Fibroblast of villous mesenchyme (primary cell): ENCODE results near the gene RNF187. TPM values are rescaled to one million over a fixed set of nuclear protein-coding genes. Genes with fewer than 3 reads are reported as not detected.

Experiments used
- DNase-seq: peaks from one replicate; pipeline ENCODE4 v3.0.0-alpha.2; 2010; ENCODE audit warnings: low read depth
- H3K4me3 ChIP-seq: 2 replicates; pipeline ENCODE4 v1.5.1; 2011; ENCODE audit warnings: low read depth, mild to moderate bottlenecking, low read length
- CTCF ChIP-seq: IDR thresholded peaks from 2 replicates; pipeline ENCODE4 v1.5.1; 2012; ENCODE audit warnings: low read depth, mild to moderate bottlenecking, low read length; ENCODE audit not compliant: insufficient read depth
- total RNA-seq: library from RNA; depleted of rRNA; stranded (reverse); fragments of >200 nt; gene quantifications from 2 replicates; pipeline ENCODE4 v1.2.3, GENCODE V29; 2012

The RNF187 gene
- total RNA-seq, 1 donor: 41.9 TPM

DNA sequence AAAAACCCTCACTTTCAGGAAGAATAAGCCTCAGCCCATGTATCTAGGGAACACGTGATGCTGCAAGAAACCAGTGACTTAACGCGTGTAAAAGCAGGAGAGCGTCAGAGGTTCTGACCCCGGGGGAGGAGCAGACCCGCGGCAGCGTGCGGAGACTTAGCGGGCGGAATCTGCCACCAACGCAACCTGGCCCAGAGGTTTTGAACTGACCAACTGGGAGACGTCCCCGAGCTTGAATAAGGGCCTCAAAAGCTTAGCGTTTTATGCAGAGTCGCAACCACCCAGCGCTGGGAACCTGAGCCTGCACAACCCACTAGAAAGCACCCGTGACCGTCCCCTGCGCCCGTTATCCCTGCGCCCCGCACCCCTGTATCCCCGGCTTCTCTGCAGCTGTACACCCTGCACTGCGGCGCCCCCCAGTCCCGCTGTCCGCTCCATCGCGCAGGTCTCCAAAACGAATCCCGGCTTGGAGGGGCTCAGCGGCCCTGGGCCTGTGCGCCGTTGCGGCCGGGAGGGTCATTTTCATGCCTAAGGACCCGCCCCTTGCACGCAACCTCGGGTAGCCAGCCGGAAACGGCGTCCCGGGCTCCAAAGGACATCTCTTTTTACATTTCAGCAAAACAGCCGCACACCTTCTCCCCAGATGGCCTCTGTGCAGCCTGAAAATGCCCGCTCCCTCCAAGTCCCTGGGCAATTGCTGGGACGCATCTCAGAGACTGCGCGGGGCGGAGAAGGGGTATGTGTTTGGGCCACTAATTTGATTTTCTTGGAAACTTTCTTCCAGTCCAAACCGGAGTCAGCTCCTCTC lies 41.1 kb upstream of the RNF187 start:
- peak; percentile 81 for DNase-seq
- peak overlapping the region; percentile 52 for H3K4me3 ChIP-seq
- TF ChIP-seq CTCF: no peak

DNA sequence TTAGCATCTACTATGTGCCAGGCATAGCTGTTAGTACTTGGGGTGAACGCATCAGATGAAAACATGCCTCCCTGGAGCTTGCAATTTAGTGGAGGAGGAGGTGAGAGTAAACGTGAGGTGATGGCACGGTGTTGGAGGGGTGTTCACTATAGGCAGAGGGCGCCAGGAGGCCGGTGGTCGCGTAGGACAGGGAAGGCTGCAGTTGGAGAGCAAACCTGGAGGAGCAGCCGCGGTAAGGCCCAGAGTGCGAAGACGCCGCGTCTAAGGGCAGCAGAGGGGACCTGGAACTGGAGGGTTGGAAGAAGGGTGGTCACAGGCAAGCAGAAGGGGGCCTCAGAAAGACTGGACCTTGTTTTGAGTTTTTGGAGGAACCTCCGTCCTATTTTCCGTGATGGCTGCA lies 40.3 kb upstream of the RNF187 start:
- DNase-seq: no peak
- TF ChIP-seq CTCF: no peak
- H3K4me3 ChIP-seq: no peak overlapping the region

GRCh38 chr1:228448372-228448771 lies 38.8 kb upstream of the RNF187 start:
- no peak for TF ChIP-seq CTCF
- no peak overlapping the region for H3K4me3 ChIP-seq
- DNase-seq: no peak

- no peak overlapping the region for H3K4me3 ChIP-seq
- TF ChIP-seq CTCF: no peak
- DNase-seq: no peak
These were observed 37.0 kb upstream of the RNF187 start for GRCh38 chr1:228450200-228450599.

GRCh38 chr1:228452194-228453021 lies 34.8 kb upstream of the RNF187 start:
- no peak for TF ChIP-seq CTCF
- peak; percentile 22 for DNase-seq
- no peak overlapping the region for H3K4me3 ChIP-seq

DNA sequence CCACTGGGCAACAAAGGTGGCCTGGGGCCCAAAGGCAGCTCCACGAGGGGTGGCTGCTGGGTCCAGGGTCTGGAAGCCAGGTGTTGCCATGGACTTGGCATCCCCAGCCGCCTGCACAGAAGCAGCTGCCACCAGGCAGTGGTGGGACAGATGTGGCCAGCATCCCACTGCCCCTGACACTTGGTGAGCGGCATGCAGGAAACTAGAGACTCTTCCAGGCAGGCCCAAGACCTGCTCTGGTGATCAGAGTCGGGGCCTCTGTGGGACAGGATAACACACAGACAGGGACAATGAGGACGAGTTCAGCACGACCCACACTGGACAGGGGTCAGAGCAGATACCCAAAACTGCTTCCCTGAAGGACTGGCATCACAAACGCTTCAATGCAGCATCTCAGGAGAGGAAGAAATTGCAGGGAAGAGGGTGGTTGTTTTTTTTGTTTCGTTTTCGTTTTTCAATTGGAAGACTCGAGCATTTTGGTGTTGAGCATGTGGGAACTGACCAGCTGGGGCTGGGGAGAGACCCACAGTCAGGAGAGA lies 34.1 kb upstream of the RNF187 start:
- no peak for TF ChIP-seq CTCF
- no peak for DNase-seq
- H3K4me3 ChIP-seq: no peak overlapping the region
